ENCODE measurements around the gene CDKN1C.

CDKN1C gene

GRCh38 chr11:2839395-2839943 lies 46.1 kb downstream of the CDKN1C start:
- no peak for TF ChIP-seq CTCF (conservative IDR thresholded peaks at IDR 0.05; ENCODE audit: control insufficient read depth, insufficient read depth, low read depth, low read length)
- no peak for DNase-seq (ENCODE audit: low read depth)
- H3K4me3 ChIP-seq (ENCODE audit: control insufficient read depth, low read depth, low read length) = no peak overlapping the region

- no peak overlapping the region for H3K4me3 ChIP-seq (ENCODE audit: control insufficient read depth, low read depth, low read length)
- no peak for TF ChIP-seq CTCF (conservative IDR thresholded peaks at IDR 0.05; ENCODE audit: control insufficient read depth, insufficient read depth, low read depth, low read length)
- DNase-seq (ENCODE audit: low read depth) = no peak
Observed at GRCh38 chr11:2838676-2839294, 46.8 kb downstream of the CDKN1C start.

- no peak for TF ChIP-seq CTCF (conservative IDR thresholded peaks at IDR 0.05; ENCODE audit: control insufficient read depth, insufficient read depth, low read depth, low read length)
- no peak overlapping the region for H3K4me3 ChIP-seq (ENCODE audit: control insufficient read depth, low read depth, low read length)
- DNase-seq (ENCODE audit: low read depth) = no peak
Observed at GRCh38 chr11:2838091-2838490, 47.5 kb downstream of the CDKN1C start.

- no peak for DNase-seq (ENCODE audit: low read depth)
- no peak for TF ChIP-seq CTCF (conservative IDR thresholded peaks at IDR 0.05; ENCODE audit: control insufficient read depth, insufficient read depth, low read depth, low read length)
- H3K4me3 ChIP-seq (ENCODE audit: control insufficient read depth, low read depth, low read length) = no peak overlapping the region
Observed at GRCh38 chr11:2837651-2838050, 47.9 kb downstream of the CDKN1C start.

- TF ChIP-seq CTCF (conservative IDR thresholded peaks at IDR 0.05; ENCODE audit: control insufficient read depth, insufficient read depth, low read depth, low read length) = no peak
- no peak for DNase-seq (ENCODE audit: low read depth)
- no peak overlapping the region for H3K4me3 ChIP-seq (ENCODE audit: control insufficient read depth, low read depth, low read length)
Observed at GRCh38 chr11:2837096-2837601, 48.4 kb downstream of the CDKN1C start.

- H3K4me3 ChIP-seq (ENCODE audit: control insufficient read depth, low read depth, low read length) = no peak overlapping the region
- TF ChIP-seq CTCF (conservative IDR thresholded peaks at IDR 0.05; ENCODE audit: control insufficient read depth, insufficient read depth, low read depth, low read length) = no peak
- DNase-seq (ENCODE audit: low read depth) = no peak
Observed at GRCh38 chr11:2836315-2837095, 49.1 kb downstream of the CDKN1C start.

All from fibroblast of mammary gland (primary cell).